Measurements from ENCODE around the gene NUP88.
A peak's percentile ranks its signal among the peaks of the same experiment; 100 is the strongest.

The NUP88 gene

DNA sequence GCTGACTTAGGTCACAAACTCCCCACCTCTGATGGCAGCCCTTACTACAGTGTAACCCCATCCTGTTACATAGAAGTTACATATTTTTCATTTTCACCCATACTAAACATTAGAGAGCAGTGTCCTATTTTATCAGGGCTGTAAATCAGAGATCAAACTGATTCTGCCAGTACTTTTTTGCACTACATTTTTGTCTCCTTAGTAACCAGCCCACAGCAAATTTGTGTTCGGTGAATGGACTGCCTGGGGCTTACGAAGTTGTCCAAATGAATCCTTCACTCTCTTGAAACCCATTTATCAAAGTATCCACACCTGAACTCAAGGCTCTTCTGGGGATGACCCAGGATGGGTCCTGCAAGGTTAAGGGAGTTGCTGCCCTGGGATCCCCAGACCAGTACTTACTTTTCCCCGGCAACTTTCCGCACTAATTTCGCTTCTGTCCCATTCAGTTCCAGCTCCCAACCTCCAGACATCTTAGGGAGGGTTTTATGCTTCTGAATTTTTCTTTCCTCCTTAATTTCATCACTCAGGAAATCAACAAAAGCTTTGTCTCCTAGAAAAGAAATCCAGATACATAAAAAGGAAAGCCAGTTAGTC is 18.4 kb upstream of the NUP88 start:
- TF ChIP-seq POLR2AphosphoS5 (IDR thresholded peaks at IDR 0.05; ENCODE audit: low read depth, low read length) (no peak), SIN3A (IDR thresholded peaks at IDR 0.05; ENCODE audit: borderline replicate concordance, insufficient read depth, low read length) (no peak)

DNA sequence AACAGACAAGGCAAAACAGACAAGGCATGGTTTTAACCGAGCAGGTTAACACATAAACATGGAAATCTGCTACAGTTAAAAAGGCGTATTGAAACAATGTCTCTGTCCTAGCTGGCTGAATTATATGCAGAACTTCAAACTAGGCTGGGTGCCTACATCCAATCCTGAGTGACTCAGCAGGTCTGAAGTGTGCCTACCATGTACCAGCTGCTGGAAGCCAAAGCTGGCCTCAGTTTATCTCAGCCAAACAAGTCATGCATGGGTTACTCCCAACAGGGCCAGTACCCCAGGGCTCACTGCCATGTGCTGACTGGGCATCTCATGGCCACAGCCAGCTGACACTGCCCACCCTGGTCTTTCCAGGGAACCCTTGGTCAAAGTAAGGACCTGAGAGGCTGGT is 15.5 kb upstream of the NUP88 start:
- TF ChIP-seq TAF1 (IDR thresholded peaks at IDR 0.05; ENCODE audit: borderline replicate concordance, insufficient read depth, low read length): no peak
- TF ChIP-seq, protein P1, sequence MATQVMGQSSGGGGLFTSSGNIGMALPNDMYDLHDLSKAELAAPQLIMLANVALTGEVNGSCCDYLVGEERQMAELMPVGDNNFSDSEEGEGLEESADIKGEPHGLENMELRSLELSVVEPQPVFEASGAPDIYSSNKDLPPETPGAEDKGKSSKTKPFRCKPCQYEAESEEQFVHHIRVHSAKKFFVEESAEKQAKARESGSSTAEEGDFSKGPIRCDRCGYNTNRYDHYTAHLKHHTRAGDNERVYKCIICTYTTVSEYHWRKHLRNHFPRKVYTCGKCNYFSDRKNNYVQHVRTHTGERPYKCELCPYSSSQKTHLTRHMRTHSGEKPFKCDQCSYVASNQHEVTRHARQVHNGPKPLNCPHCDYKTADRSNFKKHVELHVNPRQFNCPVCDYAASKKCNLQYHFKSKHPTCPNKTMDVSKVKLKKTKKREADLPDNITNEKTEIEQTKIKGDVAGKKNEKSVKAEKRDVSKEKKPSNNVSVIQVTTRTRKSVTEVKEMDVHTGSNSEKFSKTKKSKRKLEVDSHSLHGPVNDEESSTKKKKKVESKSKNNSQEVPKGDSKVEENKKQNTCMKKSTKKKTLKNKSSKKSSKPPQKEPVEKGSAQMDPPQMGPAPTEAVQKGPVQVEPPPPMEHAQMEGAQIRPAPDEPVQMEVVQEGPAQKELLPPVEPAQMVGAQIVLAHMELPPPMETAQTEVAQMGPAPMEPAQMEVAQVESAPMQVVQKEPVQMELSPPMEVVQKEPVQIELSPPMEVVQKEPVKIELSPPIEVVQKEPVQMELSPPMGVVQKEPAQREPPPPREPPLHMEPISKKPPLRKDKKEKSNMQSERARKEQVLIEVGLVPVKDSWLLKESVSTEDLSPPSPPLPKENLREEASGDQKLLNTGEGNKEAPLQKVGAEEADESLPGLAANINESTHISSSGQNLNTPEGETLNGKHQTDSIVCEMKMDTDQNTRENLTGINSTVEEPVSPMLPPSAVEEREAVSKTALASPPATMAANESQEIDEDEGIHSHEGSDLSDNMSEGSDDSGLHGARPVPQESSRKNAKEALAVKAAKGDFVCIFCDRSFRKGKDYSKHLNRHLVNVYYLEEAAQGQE (IDR thresholded peaks at IDR 0.05; ENCODE audit: insufficient read depth in 1 of 2, low read depth in 2 of 2, low read length in 2 of 2): no peak
- TF ChIP-seq FOXP2 (optimal IDR thresholded peaks at IDR 0.05; ENCODE audit: borderline replicate concordance, extremely low read depth, extremely low read length, insufficient read depth): no peak
- TF ChIP-seq SIN3A (IDR thresholded peaks at IDR 0.05; ENCODE audit: borderline replicate concordance, insufficient read depth, low read length): no peak
- 0 out of 2 replicates have a peak, but pooled peaks have one; percentile 1 for TF ChIP-seq POLR2AphosphoS5 (IDR thresholded peaks at IDR 0.05; ENCODE audit: low read depth, low read length)

DNA sequence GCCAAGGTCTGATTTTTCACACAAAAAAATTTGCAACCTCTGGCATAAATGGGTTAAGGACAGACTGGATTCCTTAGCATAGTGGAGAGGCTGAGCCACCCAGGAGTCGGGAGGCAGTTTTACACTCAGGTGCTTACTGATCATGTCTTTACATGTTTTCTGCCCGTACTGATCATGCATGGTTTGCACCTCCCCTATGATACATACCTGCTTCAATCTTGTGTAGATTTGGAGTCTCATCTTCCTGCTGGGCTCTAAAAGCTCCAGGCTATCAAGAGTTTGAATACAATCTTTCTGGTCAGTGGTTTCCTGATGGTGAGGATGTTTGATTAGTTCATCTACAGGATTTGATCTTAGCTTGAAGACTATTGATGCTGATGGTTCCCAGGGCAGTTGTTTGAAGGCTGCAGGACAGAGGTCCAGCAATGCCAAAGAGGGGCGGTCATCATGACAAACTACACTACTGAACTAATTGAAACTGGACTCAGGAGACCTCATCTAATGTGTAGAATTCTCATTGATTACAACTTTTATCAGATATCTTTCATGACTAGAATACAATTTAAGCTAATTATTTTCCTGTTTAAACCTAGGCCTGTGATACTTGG is 12.6 kb upstream of the NUP88 start:
- TF ChIP-seq SIN3A (IDR thresholded peaks at IDR 0.05; ENCODE audit: borderline replicate concordance, insufficient read depth, low read length) (no peak), POLR2AphosphoS5 (IDR thresholded peaks at IDR 0.05; ENCODE audit: low read depth, low read length) (peak; percentile 76), FOXP2 (optimal IDR thresholded peaks at IDR 0.05; ENCODE audit: borderline replicate concordance, extremely low read depth, extremely low read length, insufficient read depth) (no peak), TAF1 (IDR thresholded peaks at IDR 0.05; ENCODE audit: borderline replicate concordance, insufficient read depth, low read length) (no peak)
- TF ChIP-seq, protein P1 (IDR thresholded peaks at IDR 0.05; ENCODE audit: insufficient read depth in 1 of 2, low read depth in 2 of 2, low read length in 2 of 2): no peak

DNA sequence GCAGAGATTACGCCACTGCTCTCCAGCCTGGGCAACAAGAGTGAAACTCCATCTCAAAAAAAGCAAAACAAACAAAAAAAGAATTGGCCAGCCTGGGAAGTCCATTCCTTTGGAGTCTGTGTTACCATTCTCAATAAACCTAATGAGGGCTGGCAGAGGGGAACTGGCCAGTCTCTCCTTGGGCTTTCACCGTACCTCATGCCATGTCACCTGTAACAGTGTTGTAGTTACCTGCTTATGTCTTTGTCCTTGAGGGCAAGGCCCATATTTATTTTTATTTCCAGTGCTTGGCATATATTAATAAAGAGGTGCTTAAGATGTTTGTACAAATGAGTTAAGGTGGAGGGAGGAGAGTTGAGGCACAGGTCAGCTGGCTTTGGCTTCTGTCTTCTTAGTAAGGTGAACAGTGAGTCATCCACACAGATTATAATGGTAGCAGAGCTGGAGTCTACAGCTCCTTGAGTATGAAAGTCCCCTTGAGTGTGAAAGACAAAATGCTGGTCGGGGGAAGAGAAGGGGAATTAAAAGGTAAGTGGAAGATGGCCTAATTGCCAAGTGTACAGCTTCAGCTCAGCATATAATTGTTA is 11.0 kb upstream of the NUP88 start:
- TF ChIP-seq, protein P1 (IDR thresholded peaks at IDR 0.05; ENCODE audit: insufficient read depth in 1 of 2, low read depth in 2 of 2, low read length in 2 of 2): no peak
- TF ChIP-seq TAF1 (IDR thresholded peaks at IDR 0.05; ENCODE audit: borderline replicate concordance, insufficient read depth, low read length) (no peak), SIN3A (IDR thresholded peaks at IDR 0.05; ENCODE audit: borderline replicate concordance, insufficient read depth, low read length) (no peak)

DNA sequence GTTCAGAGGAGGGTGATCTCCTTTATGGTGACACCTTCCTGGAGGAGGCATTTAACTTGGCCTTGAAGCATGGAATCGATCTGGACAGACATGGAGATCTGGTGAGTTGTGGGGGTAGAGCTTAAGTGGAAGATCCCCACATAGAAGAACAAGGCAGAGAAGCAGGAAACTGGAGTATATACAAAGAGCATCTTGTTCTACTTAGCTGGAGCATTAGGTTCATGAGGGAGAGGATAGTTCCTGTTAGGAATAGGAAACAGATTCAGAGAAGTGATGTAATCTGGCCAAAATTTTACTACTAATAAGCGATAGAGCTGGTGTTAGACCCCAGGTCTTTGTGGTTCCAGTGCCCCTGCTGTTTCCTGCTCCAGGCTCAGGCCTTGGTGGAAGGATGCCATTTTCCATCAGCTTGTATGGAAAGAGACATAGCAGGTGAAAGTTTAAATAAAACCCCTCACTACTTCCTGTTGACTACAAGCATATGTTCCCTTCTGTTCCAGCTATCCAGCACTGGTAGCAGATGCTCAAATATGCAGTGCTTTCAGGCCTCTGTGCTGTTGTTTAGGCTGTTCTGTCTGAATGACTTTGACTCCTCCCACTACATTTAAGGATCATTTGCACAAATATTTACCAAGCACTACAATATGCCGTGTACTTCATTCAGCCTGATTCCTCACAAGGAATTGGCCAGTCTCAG is 9.9 kb upstream of the NUP88 start:
- no peak for TF ChIP-seq SIN3A (IDR thresholded peaks at IDR 0.05; ENCODE audit: borderline replicate concordance, insufficient read depth, low read length)
- TF ChIP-seq, protein P1 (IDR thresholded peaks at IDR 0.05; ENCODE audit: insufficient read depth in 1 of 2, low read depth in 2 of 2, low read length in 2 of 2): 0 out of 4 replicates have a peak, but pooled peaks have one; percentile 9 to 24

All from PFSK-1 (cell line).